Measurements from ENCODE around the gene SMOC2.

The SMOC2 gene

DNA sequence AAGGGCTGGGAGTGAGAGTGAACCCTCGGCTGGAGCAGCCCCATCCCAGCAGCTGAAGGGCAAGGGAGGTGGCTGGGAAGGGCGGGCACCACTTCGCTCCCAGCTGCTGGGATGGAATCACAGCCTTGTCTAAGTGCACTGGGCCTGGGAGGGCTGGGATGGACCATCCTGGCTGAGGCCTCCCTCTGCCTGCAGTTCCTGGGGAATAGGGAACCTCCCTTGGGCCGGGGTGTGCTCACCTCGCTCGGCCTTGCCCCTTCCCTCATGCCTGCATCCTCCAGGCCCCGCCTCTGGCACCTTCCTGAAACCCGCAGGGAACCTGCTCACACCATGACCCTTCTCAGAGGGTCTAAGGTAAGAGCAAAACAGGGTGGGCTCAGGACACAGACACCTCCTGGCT, 53.7 kb downstream of the SMOC2 start:
- no peak for DNase-seq

DNA sequence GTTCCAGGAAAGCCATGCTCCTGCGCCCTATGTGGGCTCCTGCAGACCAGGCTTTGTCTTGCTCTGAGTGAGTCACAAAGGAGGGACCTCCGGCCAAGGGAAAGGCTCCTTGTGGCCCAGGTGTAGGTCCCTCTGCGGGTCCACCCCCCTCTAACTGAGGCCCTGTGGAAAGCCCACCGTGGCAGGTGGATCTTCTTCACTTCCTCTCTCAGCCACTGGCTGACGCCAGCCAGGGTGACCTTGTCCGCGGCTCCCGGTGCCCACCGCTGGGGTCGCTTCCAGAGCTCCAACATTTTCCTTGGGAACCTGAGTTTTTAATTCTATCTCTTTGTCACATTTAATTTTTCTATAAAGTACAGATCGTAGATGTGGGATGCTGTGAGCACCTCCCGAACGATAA, 54.1 kb downstream of the SMOC2 start:
- no peak for DNase-seq

- no peak for DNase-seq
These were observed 54.7 kb downstream of the SMOC2 start for GRCh38 chr6:168495636-168496035.

GRCh38 chr6:168496139-168496996, 55.4 kb downstream of the SMOC2 start:
- no peak for DNase-seq

DNA sequence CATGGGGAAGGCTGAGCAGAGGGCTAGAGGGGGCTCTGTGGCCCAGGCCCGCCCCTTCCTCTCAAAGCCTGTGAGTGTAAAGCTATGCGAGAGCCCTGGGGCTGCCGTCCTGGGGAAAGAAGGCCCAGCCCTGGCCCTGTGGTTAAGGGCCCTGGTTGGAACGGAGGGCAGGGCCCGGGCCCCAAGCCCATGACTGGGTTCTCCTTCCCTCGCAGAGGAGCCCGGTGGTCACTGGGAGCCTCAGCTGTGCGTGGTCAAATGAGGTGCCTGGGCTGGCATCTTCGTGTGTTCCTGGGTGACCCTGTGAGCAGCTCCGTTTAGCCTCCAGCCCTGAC, 56.0 kb downstream of the SMOC2 start:
- DNase-seq, result no peak

DNA sequence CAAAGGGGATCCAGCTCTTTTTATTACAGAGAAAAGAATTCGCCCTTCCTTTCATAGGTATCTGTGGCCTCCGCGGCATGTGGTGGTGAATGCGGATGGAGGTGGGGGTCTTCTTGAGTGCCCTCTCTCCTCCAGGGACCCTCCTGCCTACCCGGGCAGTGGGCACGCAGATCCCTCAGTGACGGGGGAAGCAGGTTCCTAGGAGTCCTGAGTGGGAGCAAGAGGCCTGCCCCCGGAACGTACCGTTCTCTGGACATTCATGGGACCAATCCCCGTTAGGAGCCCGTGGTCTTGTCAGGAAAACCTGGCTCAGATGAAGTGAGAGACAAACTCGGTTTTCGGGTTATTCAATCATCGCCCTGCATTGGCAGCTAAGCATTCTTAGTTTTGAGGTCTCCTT, 56.4 kb downstream of the SMOC2 start:
- no peak for DNase-seq

DNA sequence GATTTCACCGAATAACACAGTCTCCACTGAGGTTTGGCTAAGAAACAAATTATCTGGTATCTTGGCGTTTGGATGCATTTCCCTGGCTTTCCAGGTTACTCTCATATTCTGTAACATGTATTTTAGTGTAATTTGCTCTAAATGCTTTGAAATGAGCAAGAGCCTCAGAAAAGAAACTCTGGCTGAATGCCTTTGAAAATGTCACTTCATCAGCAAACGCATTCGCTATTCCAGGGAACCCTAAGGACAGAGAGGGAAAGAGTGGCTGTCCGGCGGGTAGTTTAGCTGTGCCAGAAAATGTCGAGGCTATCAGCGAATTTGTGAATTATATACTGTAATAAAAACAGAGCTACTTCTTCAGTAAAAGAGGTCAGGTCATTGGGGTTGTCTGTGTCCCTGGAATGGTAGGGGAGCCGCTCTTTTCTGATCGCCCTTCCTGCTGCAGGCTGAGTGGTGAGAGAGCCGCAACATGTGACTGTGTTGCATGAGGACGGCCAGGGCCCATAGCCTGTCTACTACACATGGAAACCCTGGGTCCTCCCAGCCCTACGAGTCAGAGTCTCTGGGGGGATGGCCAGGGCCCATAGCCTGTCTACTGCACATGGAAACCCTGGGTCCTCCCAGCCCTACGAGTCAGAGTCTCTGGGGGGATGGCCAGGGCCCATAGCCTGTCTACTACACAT, 57.3 kb downstream of the SMOC2 start:
- DNase-seq, result no peak

GRCh38 chr6:168499045-168499650, 58.2 kb downstream of the SMOC2 start:
- no peak for DNase-seq

DNA sequence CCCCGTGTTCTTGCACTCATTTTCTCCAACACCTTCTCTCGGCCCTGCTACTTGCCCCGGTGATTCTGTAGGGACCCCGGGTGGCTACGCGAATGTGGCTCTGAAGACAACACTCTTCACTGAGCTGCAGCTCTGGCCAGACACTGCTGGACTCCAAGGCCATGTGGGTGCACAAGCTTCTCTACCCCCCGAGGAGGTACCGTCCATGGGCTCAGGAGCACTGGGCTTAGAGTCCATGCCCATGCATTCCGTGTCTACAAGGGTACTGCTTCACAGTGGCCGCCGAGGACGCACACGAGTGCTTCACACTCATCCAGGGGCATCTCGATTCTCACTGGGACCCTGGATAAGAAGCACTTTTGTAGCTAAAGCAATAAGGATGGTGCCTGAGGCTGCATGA, 59.5 kb downstream of the SMOC2 start:
- no peak for DNase-seq

DNA sequence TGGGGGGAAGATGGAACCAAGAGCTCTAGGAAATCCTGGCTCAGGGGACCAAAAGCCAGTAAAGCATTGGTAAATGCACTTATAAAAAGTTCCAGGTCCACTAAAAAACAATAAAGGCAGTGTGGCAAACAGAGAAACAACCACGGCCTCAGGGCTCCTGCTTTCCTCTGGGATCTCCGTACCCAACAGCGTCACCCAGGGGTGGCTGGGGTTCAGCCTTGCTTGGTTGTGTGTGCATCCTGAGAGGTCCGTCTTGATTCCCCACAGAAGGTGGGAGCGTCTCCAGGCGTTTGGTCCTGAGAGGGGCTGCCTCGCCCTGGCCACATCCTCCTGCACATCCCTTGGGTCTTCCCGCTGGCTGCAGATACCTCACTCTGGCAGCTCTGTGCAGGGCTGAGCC, 60.6 kb downstream of the SMOC2 start:
- DNase-seq, result no peak

DNA sequence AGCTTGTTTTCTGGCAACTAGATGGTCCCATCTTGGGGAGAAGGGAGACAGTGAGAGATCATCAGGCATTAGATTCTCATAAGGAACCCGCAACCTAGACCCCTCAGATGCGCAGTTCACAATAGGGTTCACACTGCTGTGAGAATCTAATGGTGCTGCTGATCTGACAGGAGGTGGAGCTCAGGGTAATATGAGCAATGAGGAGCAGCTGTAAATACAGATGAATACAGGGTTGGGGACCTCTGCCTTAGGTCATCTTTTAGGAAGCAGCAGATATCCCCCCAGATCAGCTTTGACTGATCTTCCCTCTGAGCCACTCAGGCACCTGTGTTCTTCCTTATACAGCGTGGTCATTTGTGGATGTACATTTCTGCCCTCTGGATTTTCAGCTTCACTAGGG, 63.4 kb downstream of the SMOC2 start:
- DNase-seq, result no peak

DNA sequence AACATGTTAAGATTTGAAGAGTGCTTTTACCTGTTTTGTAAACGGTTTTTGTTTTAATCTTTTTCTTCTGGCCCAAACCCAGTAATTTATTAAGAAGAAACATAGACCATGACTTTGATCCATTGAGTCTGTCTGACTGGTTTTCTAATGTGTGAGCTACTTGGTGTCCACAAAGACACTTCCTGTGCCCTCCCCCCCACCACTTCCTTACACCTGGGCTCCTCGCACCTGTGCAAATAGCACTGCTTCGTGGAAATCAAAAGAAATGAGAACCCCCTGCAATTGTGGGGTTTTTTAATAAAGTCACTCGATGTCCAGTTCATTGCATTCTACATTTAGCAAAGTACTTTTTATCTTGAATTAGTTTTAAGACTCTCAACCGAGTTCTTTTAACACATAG, 65.5 kb downstream of the SMOC2 start:
- no peak for DNase-seq

GRCh38 chr6:168507297-168507696, 66.3 kb downstream of the SMOC2 start:
- no peak for DNase-seq

DNA sequence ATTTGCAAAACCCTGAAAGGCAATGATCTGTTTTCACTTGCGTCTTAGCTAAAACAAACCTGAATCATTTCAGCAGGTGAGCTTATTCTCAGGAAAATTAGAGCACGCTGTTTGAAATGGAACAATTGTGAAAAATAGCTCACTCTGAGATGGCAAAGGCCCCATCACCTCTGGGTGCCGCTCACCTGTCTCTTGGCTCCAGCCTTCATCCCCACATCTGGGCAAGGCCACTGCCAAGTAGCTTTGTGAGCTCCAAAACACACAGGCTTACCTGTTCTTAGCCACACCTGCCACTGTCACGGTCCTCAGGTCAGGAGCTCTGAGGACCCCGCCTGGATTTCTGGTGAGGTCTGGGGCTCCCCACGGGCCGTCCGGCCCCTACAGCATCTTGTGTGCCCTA, 66.7 kb downstream of the SMOC2 start:
- no peak for DNase-seq

GRCh38 chr6:168508903-168509302, 67.9 kb downstream of the SMOC2 start:
- no peak for DNase-seq

- DNase-seq, result no peak
These were observed 72.8 kb downstream of the SMOC2 start for GRCh38 chr6:168513766-168514165.

DNA sequence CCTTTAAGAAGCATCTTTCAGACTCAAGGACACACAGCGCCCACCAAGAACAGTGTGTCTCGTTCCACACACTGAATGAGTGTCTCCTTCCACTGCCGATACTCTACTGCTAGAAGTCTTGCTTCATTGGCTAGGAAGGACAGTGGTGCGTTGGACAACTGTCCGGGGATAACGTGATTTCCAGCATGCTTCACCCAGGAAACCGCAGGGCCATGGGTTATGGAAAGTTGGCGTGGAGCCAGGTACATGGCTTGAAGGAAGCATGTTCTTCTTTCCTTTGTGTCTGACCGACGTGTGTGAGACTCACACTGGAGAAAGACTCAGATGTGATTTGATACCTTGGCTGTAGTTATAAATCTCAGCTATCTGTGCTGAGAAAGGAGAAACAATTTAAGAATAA, 73.2 kb downstream of the SMOC2 start:
- DNase-seq, result no peak

GRCh38 chr6:168515376-168515775, 74.4 kb downstream of the SMOC2 start:
- DNase-seq, result no peak

- DNase-seq, result no peak
These were observed 76.2 kb downstream of the SMOC2 start for GRCh38 chr6:168516944-168517741.

DNA sequence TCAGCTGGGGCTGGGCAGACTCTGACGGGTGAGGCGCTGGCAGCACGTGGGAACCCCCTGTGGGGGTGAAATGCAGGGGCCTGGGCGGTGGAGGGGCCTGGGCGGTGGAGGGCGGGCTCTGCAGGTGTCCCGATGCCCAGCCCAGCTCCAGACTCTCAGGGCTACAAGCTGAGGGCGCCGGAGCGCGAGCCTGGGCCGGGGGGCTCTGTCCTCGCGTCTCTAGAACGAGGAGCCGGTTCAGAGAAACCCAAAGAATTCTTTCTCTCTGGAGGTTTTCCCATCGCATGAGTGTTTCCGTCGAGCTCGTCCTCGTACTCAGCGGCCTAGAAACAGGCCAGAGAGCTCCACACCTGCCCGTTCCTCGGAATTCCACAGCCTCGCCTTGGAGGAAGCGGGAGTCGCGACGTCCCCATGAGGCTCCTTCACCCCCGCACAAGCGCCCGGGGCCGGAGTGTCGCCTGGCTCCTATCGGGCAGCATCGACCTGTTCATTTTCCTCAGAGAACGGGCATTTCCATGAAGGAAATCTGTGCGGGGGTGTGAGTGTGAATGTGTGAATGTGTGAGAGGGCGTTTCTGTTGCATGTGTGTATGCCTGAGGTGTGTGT, 76.9 kb downstream of the SMOC2 start:
- no peak for DNase-seq

GRCh38 chr6:168518348-168518745, 77.4 kb downstream of the SMOC2 start:
- DNase-seq, result no peak

DNA sequence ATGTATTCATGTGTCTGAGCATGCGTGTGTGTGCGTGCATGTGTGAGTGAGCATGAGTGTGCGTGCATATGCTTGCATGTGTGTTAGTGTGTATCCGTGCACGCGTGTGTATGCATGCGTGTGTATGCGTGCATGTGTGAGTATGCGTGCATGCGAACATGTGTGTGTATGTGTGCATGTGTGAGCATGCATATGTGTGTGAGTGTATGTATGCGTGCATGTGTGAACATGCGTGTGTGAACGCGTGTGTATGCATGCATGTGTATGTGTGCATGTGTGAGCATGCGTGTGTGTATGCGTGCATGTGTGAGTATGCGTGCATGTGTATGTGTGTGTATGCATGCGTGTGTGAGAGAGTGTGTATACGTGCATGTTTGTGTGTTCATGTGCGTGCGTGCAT, 77.9 kb downstream of the SMOC2 start:
- DNase-seq, result no peak

- DNase-seq, result no peak
These were observed 79.2 kb downstream of the SMOC2 start for GRCh38 chr6:168520233-168520632.

Data from 8988T (cell line).